Measurements from ENCODE around the gene NBPF1. TPM values are rescaled to one million over a fixed set of nuclear protein-coding genes. Genes with fewer than 3 reads are reported as not detected.
A peak's percentile ranks its signal among the peaks of the same experiment; 100 is the strongest.
"Not testable (repeated sequence)": the region's sequence is repeated elsewhere in the genome, so short reads cannot be mapped to it uniquely, and the experiment has no call there.

Gene NBPF1
- total and polyA plus RNA-seq, 2 donors from 2014 or later, result 8.0 to 56.3 TPM

DNA sequence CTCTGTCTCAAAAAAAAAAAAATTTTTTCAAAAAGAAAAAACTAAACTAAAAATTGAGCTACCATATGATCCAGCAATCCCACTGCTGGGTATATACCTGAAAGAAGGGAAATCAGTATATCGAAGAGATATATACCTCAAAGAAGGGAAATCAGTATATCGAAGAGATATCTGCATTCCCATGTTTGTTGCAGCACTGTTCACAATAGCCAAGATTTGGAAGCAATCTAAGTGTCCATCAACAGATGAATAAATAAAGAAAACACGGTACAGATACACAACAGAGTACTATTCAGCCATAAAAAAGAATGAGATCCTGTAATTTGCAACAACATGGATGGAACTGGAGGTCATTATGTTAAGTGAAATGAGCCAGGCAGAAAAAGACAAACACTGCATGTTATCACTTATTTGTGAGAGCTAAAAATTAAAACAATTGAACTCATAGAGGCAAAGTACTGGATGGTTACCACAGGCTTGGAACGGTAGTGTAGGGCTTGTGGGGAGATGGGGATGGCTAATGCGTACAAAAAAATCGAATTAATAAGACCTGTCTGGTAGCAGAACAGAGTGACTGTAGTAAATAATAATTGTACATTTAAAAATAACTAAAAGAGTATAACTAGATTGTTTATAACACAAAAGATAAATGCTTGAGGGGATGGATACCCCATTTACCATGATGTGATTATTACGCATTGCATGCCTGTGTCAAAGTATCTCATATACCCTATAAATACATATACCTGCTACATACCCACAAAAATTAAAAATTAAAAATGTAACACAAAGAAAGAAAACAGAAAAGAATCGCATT, 28.0 kb upstream of the NBPF1 start:
- intact Hi-C loops (cut with DNase I), result not testable (repeated sequence)

DNA sequence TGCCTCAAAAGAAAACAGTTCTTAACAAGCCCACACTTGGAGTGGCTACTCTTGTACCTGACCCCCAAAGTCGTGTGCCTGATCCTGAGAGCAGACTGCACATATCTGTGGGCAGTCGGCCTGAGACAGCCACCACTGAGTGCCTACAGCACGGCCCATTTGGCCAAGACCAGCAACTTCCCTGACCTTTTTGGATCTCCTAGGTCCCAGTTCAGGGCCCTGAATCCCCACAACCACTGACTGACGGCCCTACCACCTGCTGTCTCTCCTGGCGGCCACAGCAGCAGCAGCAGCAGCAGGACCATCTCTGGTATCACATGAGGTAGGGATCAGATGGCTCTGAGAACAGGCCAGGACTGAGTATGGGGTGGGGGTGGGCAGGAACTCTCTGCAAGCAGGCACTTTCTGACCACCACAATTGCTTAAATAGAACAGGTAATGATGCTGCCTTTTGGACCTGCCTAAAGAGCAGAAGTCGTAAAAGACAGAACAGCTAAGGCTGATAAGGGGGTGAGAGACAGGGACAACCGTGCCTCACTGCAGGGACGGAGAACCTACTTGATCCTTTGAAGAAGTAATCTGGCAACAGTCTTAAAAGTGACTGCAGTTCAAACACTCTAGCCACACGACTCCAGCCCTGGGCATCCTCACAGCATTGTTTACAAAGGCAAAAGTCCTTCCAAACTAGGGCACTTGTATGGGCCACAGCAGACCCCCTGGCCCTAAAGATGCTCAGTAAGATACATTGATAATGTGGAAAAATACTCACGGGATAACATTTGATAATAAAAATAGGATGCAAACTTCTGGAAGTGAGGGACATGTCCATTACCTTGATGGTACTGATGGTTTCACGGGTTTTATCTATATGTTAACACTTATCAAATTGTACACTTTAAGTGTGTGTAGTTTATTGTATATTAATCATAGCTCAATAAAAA, 26.0 kb upstream of the NBPF1 start:
- peaks cover 0 to 18% (median 13%) of the 10 kb centered on the region in 3 donors for H3K4me1 ChIP-seq (ENCODE audit: control insufficient read depth in 2 of 3, insufficient read depth in 2 of 3, low read depth in 1 of 3, low read length in 3 of 3)
- peak; percentile 63 to 83 (median 74) for DNase-seq
- intact Hi-C loops (cut with DNase I); H3K9ac ChIP-seq (ENCODE audit: low read length in 3 of 3); FAIRE-seq; H3K27me3 ChIP-seq (ENCODE audit: control insufficient read depth, insufficient read depth, low read length); H3K4me3 ChIP-seq (ENCODE audit: low read length in 3 of 3); H3K27ac ChIP-seq (ENCODE audit: low read depth in 2 of 2, low read length in 2 of 2); H3K36me3 ChIP-seq (ENCODE audit: control insufficient read depth in 2 of 3, insufficient read depth in 3 of 3, low read length in 3 of 3); H3K9me3 ChIP-seq (ENCODE audit: control insufficient read depth in 2 of 3, insufficient read depth in 1 of 3, low read length in 3 of 3): not testable (repeated sequence)

More for the DNA sequence above, 28.0 kb upstream of the NBPF1 start:
- not testable (repeated sequence) for H3K27ac ChIP-seq (ENCODE audit: low read depth in 2 of 2, low read length in 2 of 2); H3K36me3 ChIP-seq (ENCODE audit: control insufficient read depth in 2 of 3, insufficient read depth in 3 of 3, low read length in 3 of 3); H3K4me3 ChIP-seq (ENCODE audit: low read length in 3 of 3); DNase-seq; H3K9me3 ChIP-seq (ENCODE audit: control insufficient read depth in 2 of 3, insufficient read depth in 1 of 3, low read length in 3 of 3); H3K9ac ChIP-seq (ENCODE audit: low read length in 3 of 3); FAIRE-seq; H3K27me3 ChIP-seq (ENCODE audit: control insufficient read depth, insufficient read depth, low read length)
- peaks cover 0 to 27% (median 21%) of the 10 kb centered on the region in 3 donors for H3K4me1 ChIP-seq (ENCODE audit: control insufficient read depth in 2 of 3, insufficient read depth in 2 of 3, low read depth in 1 of 3, low read length in 3 of 3)

DNA sequence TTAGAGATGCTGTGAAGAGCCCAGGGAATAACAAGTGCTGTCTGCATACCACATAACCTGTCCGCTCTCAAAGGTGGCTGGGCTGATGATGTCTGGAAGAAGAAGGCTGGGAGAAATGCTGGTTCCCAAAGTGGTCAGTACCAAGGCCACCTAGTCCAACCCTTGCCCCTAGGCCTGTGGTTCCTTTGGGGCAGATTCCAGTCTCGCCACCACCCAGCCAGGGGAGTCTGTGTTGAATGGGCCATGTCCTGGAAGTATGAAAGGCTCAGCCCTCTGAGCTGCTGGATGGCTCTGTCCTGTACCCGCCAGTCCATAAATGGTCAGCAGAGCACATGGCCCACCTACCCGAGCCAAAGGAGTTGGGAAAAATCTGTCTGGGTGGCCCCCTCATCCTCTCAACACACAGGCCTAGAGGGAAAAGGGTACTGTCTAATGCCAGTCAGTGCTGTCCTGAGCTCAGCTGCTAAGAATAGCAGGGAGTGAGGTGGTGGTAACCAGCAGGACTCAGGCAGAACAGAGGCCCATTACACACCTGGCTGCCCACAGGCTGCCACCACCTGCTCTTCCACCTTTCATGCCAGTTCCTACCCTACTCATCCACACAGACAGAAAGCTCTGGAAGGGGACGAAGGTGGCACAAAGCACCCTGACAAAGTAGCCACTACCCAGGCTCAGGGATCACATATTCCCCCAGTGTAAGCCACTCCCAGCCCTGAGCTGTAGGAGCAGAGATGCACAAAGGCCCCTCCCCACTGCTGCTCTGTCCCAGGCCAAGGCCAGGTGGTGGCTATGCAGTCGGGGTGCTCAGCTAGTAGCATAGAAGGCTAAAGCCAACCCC, 24.8 kb upstream of the NBPF1 start:
- H3K27me3 ChIP-seq (ENCODE audit: control insufficient read depth, insufficient read depth, low read length); FAIRE-seq; H3K36me3 ChIP-seq (ENCODE audit: control insufficient read depth in 2 of 3, insufficient read depth in 3 of 3, low read length in 3 of 3); H3K9ac ChIP-seq (ENCODE audit: low read length in 3 of 3); intact Hi-C loops (cut with DNase I); H3K4me3 ChIP-seq (ENCODE audit: low read length in 3 of 3); H3K4me1 ChIP-seq (ENCODE audit: control insufficient read depth in 2 of 3, insufficient read depth in 2 of 3, low read depth in 1 of 3, low read length in 3 of 3); H3K27ac ChIP-seq (ENCODE audit: low read depth in 2 of 2, low read length in 2 of 2); H3K9me3 ChIP-seq (ENCODE audit: control insufficient read depth in 2 of 3, insufficient read depth in 1 of 3, low read length in 3 of 3): not testable (repeated sequence)
- peak in 2 of 5 donors; percentile 54 to 58 for DNase-seq

DNA sequence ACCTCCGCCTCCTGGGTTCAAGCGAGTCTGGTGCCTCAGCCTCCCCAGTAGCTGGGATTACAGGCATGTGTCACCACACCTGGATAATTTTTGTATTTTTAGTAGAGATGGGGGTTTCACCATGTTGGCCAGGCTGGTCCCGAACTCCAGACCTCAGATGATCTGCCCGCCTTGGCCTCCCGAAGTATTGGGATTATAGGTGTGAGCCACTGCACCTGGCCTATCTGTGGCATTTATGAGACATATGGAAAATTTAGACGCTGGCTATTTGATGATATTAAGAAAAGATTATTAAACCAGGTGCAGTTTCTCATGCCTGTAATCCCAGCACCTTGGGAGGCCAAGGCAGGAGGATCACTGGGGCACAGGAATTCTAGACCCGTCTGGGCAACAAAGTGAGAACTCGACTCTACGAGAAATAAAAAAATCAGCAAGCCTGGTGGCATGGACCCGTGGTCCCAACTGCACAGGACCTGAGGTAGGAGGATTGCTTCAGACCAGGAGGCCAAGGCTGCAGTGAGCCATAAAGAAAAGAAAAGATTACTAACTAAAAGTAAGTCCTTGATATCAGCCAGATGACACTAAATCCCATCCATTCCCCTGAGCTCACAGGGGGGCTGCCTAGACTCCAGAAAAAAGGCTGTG, 23.3 kb upstream of the NBPF1 start:
- H3K27me3 ChIP-seq (ENCODE audit: control insufficient read depth, insufficient read depth, low read length); intact Hi-C loops (cut with DNase I): not testable (repeated sequence)

DNA sequence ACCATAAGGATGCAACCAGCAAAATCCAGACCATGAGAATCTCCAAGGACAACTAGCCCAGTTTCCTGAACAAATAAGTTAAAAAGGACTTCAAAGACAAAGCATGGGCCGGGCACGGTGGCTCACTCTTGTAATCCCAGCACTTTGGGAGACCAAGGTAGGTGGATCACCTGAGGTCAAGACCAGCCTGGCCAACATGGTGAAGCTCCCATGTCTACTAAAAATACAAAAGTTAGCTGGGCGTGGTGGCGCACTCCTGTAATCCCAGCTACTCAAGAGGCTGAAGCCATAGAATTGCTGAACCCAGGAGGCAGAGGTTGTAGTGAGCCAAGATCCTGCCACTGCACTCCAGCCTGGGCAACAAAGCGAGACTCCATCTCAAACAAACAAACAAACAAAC, 22.6 kb upstream of the NBPF1 start:
- H3K9me3 ChIP-seq (ENCODE audit: control insufficient read depth in 2 of 3, insufficient read depth in 1 of 3, low read length in 3 of 3); H3K27ac ChIP-seq (ENCODE audit: low read depth in 2 of 2, low read length in 2 of 2); H3K9ac ChIP-seq (ENCODE audit: low read length in 3 of 3); H3K27me3 ChIP-seq (ENCODE audit: control insufficient read depth, insufficient read depth, low read length); H3K4me1 ChIP-seq (ENCODE audit: control insufficient read depth in 2 of 3, insufficient read depth in 2 of 3, low read depth in 1 of 3, low read length in 3 of 3); H3K4me3 ChIP-seq (ENCODE audit: low read length in 3 of 3); intact Hi-C loops (cut with DNase I); FAIRE-seq: not testable (repeated sequence)
- DNase-seq, result peak in 2 of 5 donors; percentile 32 to 71
- H3K36me3 ChIP-seq (ENCODE audit: control insufficient read depth in 2 of 3, insufficient read depth in 3 of 3, low read length in 3 of 3), result peaks cover 12 to 28% (median 26%) of the 10 kb centered on the region in 3 donors

More for the DNA sequence above, 23.3 kb upstream of the NBPF1 start:
- H3K9me3 ChIP-seq (ENCODE audit: control insufficient read depth in 2 of 3, insufficient read depth in 1 of 3, low read length in 3 of 3); H3K4me1 ChIP-seq (ENCODE audit: control insufficient read depth in 2 of 3, insufficient read depth in 2 of 3, low read depth in 1 of 3, low read length in 3 of 3); H3K4me3 ChIP-seq (ENCODE audit: low read length in 3 of 3); H3K9ac ChIP-seq (ENCODE audit: low read length in 3 of 3); H3K27ac ChIP-seq (ENCODE audit: low read depth in 2 of 2, low read length in 2 of 2); FAIRE-seq: not testable (repeated sequence)
- peak in 2 of 5 donors; percentile 39 to 59 for DNase-seq
- peaks cover 11 to 21% (median 19%) of the 10 kb centered on the region in 3 donors for H3K36me3 ChIP-seq (ENCODE audit: control insufficient read depth in 2 of 3, insufficient read depth in 3 of 3, low read length in 3 of 3)

DNA sequence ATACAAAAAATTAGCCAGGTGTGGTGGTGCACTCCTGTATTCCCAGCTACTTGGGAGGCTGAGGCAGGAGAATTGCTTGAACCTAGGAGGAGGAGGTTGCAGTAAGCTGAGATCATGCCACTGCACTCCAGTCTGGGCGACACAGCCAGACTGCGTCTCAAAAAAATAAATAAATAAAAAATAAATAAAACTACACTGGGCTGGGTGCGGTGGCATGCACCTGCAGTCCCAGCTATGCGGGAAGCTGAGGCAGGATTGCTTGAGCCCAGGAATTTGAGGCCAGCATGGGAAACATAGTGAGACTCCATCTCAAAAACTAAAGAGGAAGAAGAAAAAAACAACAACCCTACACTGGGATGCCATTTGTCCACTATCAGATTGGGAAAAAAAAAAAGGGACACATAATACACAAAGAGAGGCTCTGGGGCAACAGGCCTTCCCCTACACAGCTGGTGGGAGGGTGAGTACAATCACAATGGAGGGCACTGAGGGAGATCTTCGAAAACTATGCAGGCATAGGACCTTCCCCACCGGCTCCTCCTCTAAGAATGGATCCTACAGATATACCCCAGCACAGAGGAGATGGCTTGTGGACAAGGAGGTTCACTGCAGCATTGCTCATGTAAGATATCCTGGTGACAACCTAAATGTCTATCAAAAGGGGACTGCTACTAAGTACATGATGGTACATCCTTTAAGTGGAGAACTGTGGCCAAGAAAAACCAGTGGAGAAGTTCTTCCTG, 20.3 kb upstream of the NBPF1 start:
- intact Hi-C loops (cut with DNase I); H3K9ac ChIP-seq (ENCODE audit: low read length in 3 of 3); H3K4me3 ChIP-seq (ENCODE audit: low read length in 3 of 3); H3K27ac ChIP-seq (ENCODE audit: low read depth in 2 of 2, low read length in 2 of 2); H3K4me1 ChIP-seq (ENCODE audit: control insufficient read depth in 2 of 3, insufficient read depth in 2 of 3, low read depth in 1 of 3, low read length in 3 of 3); FAIRE-seq; H3K9me3 ChIP-seq (ENCODE audit: control insufficient read depth in 2 of 3, insufficient read depth in 1 of 3, low read length in 3 of 3); H3K27me3 ChIP-seq (ENCODE audit: control insufficient read depth, insufficient read depth, low read length): not testable (repeated sequence)
- peaks cover 16 to 48% (median 33%) of the 10 kb centered on the region in 3 donors for H3K36me3 ChIP-seq (ENCODE audit: control insufficient read depth in 2 of 3, insufficient read depth in 3 of 3, low read length in 3 of 3)
- peak in 3 of 5 donors; percentile 9 to 66 (median 39) for DNase-seq
